Hindlimb muscle (tissue), 1 donor: ENCODE measurements around the gene TREH. TPM values are rescaled to one million over a fixed set of nuclear protein-coding genes. Genes with fewer than 3 reads are reported as not detected.

Experiments used
- DNase-seq: peaks from one replicate; pipeline ENCODE4 v3.0.0-alpha.2; 2013
- polyA plus RNA-seq: library from polyadenylated mRNA; unstranded; fragments of 120-200 nt; gene quantifications from one replicate; pipeline ENCODE4 v1.2.1, GENCODE V29; 2013; ENCODE audit not compliant: insufficient read length

The TREH gene
- polyA plus RNA-seq, 1 donor = 0.25 TPM

DNA sequence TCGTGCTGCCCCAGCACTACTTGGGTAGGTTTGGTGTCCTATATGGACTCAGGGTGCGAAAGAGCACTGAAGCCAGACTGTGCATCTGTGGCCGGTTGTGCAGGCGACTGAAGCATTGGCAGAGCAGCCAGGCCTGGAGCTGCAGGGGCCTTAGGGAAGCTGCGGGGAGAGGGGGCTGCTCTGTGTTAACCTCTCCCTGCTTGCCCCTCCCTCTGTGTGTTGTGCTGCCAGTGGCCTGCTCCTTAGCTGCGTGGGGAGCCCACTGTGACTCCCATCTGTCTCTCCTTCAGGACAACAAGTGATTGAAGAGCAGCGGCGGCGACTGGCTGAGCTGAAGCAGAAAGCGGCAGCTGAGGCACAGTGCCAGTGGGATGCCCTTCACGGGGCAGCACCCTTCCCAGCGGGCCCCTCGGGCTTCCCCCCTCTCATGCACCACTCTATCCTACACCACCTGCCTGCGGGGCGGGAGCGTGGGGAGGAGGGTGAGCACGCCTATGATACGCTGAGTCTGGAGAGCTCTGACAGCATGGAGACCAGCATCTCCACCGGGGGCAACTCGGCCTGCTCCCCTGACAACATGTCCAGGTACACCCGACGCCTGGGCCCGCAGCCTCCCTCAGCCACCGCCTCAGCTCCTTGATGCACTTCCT, 34.3 kb downstream of the TREH start:
- DNase-seq = no peak

DNA sequence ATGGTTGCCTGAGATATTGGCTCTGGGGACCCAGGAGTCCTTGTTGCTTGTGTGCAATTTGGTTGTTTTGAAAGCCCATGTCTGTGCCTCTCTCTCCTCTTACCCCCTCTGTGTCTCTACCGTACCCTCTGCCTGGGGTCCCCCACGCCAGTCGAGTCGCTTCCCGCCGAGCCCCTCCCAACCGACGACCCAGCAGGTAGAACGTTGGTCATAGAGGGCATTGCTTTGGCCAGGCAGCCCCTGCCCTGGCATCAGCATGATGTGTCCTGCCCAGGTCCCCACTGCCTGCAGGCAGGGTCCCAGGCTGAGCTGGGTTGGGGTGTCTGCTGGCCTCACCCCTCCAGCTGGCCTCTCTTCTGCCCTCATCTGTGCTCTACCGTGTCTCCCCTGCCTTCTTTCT, 35.0 kb downstream of the TREH start:
- no peak for DNase-seq

DNA sequence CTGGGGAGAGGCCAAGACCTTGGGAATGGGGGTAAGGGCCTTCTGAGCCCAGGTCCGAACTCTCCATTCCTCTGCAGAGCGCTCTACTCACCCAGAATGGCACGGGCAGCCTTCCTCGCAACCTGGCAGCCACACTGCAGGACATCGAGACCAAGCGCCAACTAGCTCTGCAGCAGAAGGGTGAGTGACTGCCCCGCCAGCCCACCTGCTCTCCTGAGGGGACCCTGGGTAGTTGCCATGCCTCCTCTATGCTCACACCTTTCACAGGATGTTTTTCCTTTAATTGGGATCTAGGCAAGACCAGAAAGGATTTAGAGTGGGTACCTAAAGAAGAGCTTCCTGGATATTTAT, 35.5 kb downstream of the TREH start:
- no peak for DNase-seq

DNA sequence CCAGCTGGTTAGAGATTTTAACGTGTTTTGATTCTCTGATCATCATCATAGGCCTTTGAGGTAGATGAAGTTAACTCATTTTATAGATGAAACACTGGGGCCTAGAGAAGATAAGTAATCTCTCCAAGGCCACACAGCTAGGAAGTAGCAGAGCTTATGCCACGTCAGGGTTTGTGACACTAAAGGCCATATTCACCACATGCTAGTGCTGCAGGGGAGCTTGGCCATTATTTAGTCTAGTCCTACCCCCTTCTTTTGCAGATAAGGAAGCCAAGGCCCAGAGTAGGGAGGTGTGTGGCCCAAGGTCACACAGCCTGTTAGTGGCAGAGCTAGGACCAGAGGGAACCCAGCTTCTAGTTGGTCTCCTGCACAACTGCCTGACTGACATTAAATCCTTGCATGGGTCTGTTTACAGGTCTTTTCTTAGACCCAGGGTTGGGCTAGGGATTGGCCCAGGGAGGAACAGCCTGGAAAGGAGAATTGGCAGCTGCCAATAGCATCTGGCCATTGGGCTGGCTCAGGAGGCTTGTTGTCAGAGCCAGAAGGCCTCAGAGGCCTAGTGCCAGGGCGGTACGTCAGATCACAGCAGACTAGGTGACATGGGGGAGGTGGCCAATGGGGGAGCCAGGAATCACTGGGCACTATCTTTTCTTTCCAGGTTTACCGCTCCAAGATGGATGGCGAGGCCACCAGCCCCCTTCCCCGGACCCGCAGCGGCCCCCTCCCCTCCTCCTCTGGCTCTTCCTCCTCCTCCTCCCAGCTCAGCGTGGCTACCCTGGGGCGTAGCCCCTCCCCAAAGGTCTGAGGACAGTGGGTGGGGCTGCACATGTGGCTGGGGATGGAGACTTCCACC, 36.1 kb downstream of the TREH start:
- DNase-seq = no peak

DNA sequence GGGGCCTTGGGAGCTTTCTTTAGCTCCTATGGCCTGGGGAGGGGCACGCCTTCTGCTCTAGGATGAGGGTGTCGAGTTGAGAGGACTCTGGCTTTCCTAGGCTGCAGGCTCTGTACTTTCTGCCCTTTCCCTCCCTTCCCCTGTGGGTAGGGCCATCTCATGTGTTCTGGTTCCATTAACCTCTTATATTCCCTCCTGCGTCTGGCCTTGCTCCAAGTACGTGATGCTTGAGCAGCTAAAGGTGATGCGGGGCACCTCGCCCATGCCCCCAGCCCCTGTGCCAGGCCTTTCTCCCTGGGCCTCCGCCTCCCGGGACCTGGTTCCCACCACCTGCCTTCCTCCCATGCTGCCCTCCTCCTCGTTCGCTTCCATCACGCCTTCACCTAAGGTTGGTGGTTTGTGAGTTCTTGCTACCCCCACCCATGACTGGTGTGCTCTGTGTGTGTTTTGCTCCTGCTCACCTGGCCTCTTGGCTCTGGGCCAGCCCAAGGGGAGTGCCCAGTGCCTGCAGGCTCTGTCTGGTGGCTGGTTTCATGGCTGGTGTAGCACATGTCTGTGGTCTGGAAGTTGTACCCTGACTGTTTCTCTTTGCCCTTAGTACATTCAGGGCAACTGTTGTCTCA, 37.9 kb downstream of the TREH start:
- DNase-seq = no peak

DNA sequence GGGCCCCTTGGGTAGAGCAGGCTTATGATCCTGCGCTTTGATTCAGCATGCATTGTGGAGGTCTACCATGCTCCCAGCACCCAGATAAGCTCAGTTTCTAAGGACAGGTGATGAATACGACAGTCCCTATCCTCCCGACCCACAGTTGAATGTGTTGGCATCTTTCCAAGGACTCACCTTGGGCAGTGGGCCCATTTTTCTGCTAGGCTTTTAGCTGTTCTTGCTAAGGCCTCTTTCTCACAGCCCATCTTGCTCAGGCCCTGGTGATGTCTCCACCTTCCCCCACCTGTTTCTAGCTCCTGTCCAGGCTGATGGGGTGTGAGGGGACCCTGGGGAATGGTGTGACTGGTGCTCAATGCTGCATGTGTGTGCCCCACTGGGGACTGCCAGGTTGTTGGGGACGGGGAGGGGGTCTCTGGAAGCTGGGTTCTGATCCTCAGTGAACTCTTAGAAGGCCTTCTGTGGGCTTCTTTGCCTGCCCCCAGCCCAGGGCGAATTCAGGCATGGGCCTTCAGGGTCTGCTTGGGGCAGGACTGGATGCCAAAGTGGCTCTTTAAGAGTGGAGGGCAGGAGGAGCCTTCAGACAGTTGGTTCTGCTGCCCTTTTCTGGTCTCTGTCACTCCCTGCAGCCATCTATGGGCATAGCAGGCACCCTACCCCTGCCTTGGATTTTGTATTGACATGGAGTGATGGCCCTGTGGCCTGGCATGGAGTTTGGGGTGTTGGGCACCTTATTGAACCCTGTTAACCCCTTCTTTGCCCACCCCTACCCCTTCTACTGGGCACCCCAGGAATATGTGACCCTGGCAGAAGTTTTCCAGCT, 38.9 kb downstream of the TREH start:
- DNase-seq = no peak

DNA sequence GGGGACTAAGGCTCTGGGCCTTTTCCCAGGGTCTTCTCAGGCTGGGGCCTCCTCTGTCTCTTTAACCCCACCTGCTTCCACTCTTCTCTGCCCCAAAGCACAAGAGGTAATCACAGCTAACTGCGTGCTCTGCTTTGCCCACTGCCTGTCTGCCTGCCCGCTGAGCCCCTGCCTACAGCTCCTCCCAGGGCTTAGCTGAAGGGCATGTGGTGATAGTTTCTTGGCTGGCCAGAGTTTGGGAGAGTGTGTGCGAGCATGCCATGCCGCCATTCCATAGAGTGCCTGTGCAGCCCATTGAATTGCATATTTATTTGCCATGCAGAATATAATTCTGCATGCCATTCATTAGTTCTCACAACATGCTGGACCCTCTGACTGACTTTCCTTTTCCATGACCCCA, 39.6 kb downstream of the TREH start:
- no peak for DNase-seq

DNA sequence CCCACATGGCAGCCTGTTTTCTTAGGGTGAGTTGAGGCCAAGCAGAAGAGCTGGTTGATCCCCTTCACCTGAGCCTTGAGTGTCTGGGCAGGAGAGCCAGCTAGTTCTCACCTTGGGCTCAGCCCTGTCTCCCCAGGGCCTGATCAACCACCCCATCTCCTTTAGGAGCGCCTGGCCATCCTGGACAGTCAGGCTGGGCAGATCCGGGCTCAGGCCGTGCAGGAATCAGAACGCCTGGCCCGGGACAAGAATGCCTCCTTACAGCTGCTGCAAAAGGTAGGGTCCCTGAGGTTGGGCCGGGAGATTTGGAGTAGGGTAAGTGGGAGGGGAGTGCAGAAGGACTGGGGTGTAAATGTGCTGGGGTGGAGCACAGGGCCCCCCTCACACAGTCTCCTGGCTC, 40.7 kb downstream of the TREH start:
- no peak for DNase-seq

DNA sequence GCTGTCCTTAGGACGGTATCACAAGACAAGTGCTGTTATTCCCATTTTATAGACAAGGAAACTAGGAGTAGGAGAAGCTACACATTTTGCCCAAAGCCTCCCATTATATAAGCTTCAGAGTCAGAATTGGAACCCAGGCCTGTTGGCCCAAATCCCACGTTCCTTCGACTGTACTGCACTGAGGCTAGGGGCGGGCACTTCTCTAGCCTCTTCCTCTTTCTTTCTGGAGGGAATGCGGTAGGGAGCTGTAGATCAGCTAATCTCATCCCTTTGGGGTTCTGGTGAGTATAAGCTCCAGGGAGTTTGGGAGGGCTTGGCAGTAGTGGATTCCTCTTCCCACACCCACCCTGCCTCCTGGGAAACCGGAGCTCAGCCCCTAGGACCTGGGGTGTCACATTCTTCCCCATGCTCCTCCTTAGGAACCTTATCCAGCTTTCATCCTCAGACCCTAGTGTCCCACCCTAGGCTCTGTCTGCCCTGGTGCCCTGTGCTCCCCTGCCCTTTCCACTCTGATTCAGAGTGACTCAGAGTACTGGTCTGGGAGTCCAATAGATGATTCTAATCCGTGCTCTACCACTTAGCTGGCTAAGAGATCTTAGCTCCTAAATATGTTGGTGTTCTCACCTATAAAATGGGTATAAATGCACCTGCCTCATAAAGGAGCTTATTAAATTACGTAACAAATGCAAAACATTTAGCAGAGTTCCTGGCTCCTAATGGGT, 42.7 kb downstream of the TREH start:
- DNase-seq = no peak

DNA sequence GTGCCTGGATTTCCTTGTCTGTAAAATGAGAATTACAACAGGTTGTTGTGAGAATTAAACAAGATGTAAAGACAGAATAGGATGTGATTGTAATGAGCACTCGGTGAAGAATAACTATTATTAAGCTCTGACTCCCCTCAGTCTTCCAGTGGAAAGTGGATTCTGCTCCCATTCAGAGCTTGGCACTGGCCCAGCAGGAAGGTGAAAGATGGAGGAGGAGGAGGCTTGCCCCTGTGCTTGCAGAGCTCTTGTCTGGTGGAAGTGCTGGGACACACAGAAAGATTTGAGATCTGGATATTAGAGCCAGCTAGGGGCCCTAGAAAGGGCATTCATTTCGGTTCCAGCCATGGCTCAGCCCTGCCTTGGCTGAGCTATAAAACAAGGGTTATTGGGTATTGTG, 43.8 kb downstream of the TREH start:
- no peak for DNase-seq

DNA sequence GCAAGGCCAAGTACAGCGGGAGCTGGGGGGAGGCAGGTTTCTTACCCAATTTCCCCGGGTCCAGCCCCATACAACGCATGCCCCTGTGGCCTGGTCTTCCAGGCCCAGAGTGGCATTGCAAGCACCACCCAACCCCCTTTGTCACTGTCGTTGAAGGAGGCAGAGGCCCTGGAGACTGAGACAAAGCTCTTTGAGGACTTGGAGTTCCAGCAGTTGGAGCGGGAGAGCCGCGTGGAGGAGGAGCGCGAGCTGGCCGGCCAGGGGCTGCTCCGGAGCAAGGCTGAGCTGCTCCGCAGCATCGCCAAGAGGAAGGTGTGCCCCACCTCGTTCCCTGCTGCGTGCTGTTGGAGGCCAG, 44.2 kb downstream of the TREH start:
- peak; percentile 24 for DNase-seq

DNA sequence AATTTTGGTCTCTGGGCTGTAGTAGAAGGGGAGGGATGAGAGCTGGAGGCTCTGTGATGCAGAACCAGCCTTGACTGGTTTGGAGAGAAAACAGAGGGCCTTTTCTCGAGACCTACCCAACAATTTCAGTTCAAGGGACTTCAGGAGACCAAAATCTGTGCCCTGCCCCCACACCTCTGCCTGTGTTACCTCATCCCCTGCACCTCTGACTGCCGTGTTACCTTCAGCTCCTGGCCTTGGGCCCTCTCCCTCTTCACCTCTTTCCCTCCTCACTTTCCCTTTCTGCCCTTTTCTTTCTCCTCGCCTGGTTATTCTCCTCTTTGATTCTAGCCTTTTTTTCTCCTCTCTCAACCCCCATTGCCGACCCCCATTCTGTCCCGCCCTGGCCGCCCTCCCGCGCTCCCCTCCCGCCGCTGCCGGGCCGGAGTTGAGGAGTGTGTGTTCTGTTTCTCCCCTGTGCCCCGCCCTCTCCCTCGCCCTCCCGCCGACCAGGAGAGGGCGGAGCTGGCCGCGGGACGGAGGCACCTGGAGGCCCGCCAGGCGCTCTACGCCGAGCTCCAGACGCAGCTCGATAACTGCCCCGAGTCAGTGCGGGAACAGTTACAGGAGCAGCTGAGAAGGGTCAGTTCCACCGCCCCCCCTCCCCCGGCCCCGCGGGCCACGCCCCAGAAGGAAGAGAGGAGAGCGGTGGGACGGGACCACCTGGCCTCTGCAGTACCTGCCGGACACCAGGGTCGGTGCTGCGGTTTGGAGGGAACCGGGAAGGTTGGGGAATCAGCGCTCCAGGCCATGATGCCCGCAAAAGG, 44.8 kb downstream of the TREH start:
- DNase-seq = peak; percentile 77

DNA sequence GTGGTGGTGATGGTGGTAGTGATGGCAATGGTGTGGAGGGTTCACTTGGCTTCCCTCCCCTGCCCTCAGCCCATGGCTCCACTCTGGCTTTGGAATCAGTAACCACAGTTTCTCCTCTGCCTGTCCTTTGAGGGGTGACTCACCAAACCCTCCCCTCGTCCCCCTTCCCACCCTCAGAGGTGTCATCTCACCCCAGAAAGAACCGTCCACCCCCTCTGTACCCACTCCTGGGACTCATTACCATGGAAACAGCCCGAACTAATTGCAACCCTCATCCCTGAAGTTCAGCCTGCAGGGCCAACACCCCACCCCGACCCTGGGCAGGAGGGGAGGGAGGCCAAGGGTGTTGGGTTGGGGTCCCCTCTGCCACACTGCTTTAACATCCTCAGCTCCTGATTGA, 45.5 kb downstream of the TREH start:
- DNase-seq = no peak

DNA sequence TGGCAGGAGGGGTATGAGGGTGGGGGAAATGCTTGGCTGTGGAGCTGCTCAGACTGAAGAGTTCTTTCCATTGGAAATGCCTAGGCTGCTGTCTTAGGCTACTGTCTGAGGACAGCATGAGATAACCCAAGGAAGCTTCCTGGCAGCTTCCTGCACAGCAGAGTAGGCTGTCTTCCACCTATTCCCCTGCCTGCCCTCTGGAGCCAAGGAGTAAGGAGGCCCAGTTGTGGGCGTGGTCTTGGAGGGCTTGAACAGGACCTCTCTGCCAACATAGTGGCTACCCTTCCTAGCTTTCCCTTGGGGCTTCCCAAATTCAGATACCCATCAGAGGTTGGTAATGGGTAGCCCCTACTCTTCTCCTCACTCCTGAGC, 46.1 kb downstream of the TREH start:
- no peak for DNase-seq

DNA sequence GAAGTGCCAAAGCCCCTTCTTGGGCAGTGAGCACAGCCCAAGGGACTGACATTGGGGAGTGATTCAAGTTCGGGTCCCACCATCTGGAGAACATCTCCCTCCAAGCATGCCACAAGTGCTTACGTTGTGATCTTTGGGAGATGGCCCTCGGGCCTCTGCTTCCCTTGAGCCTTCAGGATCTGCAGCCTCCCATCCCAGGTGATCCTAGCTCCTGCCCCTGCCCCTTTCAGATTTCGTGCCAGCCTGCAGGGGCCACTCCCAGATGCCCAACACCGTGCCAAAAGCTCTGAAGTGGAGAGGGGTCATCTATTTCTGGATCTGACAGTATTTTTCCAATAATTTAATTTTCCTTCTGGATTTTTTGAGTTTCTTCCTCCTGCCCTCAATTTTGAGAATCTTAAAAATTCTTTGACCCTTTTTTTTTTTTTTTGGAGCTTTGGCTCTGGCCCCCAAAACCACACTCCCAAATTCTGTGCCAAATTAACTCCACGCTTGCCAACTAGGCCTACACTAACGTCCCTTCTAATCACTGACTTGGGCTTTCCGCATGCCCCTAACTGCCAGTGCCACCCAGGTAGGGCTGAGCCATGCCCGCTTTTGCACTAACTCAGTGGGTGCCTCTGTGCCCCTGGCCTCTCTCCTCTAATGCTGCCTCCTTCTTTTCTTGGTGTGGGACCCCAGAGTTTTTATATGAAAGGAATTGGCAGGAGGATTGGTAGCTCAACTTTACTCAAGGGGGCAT, 46.7 kb downstream of the TREH start:
- DNase-seq = no peak

DNA sequence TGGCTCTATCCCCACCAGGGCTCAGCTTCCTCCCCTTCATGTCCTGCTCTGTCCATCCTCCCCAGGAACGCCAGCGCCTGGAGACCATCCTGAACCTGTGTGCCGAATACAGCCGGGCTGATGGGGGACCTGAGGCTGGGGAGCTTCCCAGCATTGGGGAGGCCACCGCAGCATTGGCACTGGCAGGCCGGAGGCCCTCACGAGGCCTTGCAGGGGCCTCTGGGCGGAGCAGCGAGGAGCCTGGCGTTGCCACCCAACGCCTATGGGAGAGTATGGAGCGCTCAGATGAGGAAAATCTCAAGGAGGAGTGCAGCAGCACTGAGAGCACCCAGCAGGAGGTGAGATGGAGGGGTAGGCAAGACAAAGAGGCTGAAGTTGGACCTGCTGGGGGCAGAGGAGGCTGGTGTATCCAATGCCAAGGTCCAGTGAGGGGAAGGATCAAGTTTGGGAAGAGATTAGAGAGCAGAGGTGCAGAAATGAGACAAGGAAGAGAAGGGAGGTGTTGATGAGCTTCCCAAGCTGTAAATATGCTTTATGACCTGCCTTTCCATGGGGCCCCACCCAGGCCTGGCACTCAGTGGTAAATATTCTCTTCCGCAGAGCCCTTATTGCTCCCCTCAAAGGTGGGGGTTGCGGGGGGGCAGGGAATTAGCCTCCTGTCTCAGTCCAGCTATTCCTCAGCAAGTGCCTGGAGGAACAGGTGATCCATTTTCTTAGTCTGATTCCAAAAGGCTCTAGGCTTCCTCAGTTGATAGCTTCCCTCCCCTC, 48.1 kb downstream of the TREH start:
- no peak for DNase-seq

DNA sequence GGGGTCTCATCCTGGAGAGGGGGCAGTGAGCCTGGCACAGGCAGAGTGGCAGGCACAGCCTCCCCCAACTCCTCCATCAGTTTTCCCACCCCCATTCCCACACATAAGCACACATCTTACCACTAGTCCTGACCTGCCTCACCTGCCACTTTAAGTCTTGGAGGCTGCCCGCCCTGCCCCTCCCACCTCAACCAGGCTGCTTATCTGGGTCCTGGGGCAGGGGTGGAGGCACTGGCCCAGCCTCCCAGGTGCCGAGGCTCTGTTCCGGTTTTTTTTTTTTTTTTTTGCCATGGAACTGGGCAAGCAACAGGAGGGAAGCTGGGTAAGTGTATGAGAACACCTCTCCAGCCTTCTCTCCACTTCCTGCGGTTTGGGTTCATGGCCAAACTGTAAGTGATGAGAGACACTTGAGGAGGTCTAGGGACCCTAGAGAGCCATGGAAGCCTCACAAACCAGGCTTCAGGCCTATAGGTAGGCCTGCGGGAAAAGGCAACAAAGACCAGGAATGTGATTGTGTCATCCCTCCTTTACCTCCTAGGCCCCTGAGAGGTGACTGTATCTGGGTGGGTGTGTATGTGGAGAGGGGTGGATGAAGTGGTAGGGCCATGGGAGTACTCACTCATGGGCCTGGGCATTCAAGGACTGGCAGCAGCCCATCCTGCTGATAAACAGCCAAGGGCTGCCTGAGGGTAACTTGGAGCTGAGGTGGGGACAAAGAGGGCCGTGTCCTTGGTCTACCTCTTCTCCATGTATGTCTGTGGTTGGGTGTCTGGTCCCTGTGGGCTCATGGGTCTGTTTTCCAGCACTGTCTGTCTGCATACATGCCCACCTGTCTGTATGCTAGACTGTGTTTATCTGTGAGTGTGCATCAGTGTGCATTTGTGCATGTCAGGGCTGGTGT, 49.4 kb downstream of the TREH start:
- DNase-seq = no peak

DNA sequence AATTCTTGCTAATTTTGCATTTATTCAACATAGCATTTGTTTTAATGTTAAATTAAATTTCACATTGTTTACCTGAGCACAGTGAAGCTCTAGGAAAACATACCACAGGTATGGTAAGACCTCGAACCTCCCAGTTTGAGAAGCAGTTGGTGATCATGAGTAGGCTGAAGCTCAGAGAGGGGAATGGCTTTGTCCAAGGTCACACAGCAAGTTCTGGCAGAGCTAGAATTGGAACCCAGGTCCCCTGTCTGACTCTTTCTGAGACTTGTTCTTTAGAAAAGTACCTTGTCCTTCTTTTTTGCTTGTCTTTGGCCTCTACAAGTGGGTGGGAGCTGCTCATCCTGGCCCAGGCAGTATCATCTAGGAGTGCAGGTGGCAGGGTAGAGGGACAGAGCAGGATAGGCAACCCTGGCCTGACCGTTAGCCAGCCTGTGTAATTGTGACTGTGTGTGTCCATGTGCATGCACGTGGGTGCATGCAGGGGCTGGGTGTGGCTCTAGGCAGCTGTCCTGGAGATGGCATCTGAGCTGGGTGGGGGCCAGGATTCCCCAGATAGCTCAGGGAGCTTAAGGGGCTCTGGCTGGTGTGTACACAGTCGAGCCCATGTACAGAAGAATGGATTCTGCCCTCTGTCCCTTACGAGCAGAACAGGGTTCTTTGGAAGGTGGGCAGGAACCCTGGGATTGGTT, 50.4 kb downstream of the TREH start:
- DNase-seq = no peak
